ENCODE data around the gene GCC2.
"Not testable (repeated sequence)": the region's sequence is repeated elsewhere in the genome, so short reads cannot be mapped to it uniquely, and the experiment has no call there.

Gene GCC2

GRCh38 chr2:108448678-108449409 is at the start of gene GCC2:
TSS of gene GCC2 (plus strand) at chr2:108449206. CDS start at chr2:108449275, 69 bp downstream.
- DNase-seq, result peak; percentile 93 to 97

DNA sequence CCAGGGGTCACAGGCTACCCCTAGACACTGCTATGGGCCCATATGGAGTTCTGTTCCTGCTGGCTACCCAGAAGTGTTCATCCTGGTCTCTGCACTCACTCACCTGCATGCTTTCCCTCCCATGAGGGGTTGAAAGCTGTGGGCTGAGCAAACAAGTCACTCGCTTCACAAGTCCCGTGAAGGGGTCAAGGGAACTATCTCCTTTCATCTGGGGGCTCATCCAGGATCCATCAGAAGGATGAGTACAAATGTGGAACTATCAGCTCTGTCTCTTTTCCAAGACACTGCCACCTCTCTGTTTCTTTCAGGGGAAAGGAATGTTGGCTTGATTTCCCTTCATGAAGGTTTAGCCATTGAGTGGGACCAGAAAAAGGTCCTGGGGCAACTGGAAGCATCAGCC is 49.5 kb upstream of the GCC2 start:
- no peak for DNase-seq

DNA sequence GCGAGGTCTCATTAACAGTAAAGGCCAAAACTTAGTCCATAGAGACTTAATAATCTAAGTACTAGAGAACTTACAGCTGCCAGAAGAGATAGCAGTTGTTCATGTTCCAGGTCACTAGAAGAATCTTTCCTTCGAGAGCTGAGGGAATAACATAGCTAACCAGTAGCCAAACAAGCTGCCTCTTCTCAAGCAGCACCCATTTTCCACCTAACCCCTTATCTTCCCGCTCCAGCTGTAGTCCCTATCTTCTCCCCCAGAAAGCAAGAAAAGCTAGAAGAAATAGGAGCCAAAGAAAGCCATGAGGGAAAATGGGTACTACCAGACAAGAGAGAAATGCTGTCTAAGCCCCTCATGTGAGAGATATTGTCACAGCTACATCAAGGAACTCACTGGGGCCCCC is 47.2 kb upstream of the GCC2 start:
- DNase-seq, result no peak

DNA sequence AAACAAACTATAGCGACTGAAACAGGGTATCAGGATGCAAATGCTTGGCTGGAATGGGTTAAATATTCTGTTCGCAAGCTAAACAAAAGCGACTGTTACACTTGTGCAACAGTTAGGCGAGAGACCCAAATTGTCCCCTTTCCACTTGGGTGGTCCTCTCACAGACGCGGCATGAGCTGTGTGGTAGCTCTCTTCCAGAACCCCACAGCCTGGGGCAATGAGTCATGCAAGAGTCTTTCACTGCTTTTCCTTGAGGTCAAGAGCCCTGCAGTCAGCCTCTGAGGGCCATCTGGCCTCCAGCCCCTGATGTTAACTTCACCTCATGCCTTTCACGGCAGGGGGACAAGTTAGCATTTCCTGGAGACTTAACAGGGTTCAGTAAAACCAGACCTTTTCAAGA is 45.5 kb upstream of the GCC2 start:
- no peak for DNase-seq

DNA sequence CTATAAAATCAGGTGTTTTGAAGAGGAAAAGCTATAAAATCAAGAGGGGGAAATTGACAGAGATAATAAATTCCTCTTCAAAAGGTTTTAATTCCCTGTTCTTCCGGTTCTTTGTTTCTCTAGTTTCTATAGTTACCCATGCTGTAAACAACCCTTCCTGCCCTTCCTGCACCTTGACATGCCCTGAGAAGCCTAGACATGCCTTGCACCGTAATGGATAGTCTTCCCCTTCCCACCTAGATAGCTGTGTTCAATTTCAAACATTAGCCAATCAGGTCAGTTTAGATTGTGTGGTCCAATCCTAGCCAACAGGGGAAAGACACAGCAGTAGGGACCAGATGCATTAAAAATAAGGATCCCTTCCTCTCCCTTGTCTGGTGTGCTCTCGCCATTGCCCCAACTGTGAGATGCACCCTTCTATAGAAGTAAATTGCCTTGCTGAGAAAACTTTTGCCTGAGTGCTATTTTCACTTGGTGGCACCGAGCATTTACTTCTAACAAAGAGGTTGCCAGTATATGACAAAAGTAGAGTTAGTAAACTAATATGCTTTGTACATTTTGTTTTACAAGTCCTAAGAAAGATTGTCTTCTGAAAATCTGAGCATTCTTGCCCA is 44.1 kb upstream of the GCC2 start:
- no peak for DNase-seq

- DNase-seq, result no peak
Observed at GRCh38 chr2:108407864-108408729, 40.9 kb upstream of the GCC2 start.

GRCh38 chr2:108409768-108410167 is 39.2 kb upstream of the GCC2 start:
- DNase-seq, result no peak

DNA sequence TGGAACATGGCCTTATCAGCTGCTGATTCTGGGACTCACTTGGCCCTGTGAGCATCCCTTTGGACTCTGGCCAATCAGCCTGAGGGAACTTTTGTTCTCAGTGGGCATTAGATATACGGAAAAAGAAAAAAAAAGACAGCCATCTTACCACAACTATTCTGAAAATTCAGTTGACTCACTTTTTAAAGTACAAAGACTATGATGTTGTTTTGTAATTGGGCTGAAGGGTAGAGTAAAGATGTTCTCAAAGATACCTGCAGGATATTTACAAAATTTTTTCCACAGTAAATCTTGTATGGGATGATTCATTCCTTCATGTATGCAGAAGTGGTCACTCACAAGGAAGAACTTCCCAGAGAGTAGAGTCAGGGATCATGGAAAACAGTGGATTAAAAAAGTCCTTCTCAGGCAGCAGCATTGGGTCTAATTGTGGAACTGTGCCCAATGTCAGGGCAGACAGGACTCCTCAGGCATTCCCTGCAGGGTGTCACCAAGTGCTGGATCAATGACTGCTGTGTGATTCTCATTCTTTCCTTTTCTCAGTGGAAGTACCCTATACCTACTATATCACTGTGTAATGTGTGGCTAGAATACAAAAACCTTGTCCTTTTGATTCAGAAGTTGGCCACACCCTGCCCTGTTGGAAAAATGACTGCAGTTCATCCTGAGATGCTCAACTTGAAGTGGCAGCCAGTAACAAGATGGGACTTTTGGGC is 35.9 kb upstream of the GCC2 start:
- no peak for DNase-seq

DNA sequence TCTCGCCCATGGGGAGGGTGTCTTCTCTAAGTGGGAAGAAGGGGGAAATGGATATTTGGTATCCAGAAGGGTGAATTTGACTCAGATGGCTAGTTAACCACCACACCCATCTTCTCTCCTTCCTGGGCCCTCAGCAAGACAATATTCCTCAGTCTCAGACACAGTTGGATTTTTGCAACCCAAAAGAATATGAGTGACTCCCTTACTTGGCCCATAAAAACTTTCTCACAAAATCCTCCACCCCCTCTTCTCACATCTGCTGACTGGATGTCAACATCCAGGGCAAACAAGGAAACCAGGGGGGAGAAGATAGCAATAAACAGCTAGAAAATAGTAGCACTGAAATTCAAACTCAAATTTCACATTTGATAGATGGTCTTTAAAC is 35.3 kb upstream of the GCC2 start:
- no peak for DNase-seq

DNA sequence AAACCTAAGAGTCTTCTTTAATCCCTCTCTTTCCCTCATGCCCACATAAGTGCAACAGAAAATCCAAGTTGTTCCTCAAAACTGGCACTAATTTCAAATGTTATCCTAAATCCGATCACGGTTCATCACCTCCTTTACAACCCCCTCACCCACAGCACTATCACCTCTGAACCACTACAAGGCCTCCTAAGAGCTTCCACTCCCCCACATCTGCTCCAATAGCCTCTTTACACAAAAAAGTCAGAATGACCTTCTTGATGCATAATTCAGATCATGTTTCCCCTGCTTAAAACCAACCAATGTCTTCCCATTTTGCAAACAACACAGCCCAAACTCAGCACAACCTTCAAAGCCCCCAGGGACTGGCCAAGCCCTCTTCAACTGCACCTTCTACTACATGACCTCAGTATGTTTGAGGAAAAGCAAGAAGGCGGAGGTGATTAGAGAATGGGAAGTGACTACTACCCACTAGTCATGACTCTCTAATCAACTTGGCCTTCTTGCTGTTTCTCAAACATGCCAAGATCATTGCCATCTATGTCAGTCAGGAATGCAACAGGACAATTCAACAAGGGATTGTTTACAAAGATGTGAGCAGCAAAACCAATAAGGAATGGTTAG is 34.6 kb upstream of the GCC2 start:
- no peak for DNase-seq

DNA sequence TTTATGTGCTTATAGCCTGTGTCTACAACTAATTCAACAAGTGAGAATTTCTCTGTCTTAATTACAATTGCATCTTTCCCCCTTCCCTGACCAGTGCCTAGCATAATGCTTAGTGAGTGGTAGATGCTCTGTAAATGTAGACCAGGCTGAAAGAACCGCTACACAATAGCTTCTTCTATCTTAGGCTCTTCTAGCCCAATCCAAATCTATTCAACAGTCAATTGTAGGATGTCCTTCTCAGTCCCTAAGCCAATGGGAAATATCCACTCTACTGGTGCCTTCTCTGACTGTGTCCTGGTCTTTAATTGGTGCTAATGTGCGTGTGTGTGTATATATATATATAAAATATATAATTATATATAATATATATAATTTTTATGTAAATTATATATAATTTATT is 34.1 kb upstream of the GCC2 start:
- DNase-seq, result no peak

DNA sequence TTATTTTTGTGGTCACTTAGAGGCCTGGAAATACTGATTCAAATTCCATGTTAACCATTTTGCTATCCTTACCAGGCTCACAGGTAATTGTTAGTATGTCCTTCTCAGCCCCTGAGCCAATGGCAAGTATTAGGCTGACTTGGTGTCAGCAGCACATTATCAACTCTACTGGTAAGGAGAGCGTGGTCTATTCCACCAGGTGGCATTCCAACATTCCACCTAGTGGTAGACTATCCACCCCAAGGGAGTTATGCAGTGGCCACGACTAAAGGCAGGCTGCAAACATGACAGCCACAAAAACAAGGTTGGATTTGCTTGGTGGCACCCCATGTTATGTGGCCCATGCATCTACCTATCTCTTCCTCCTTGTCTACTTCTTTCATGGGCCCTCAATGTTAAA is 31.8 kb upstream of the GCC2 start:
- no peak for DNase-seq

DNA sequence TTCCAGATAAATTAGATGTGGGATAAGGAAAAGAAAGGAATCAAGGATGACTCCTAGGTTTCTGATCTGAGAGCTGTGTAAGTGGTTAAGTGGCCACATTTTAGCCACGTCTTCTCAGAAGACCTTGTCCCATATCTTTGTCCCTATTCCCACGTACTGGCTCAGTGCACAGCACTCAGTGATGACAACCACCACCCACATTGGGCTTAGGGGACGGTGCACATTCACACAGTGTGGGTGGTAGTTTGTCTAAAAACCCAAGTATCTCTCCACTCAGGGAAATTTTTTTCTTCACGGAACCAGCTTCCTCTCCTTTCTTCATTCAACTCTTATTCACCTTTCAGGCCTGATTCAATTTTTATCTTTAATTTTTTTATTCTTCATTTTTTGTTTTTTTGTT is 30.6 kb upstream of the GCC2 start:
- DNase-seq, result no peak

DNA sequence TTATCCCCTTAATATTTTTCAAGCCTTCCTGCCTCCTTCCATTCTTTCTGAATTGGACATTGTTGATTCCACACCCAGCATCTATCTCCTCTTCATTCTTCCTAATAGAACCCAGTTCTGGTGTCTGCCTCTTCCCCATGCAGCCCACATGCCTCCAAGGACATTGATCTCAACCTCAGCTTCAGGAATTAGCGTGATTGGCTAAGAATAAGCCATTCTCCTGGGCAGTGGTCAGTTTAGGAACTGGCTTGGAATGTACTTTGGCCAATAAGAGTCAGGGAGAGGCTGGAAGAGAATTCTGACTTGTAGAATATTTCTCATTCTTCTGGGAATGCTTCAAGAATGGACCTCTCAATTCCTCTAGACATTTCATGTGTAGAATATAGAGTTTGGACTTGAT is 25.9 kb upstream of the GCC2 start:
- no peak for DNase-seq

DNA sequence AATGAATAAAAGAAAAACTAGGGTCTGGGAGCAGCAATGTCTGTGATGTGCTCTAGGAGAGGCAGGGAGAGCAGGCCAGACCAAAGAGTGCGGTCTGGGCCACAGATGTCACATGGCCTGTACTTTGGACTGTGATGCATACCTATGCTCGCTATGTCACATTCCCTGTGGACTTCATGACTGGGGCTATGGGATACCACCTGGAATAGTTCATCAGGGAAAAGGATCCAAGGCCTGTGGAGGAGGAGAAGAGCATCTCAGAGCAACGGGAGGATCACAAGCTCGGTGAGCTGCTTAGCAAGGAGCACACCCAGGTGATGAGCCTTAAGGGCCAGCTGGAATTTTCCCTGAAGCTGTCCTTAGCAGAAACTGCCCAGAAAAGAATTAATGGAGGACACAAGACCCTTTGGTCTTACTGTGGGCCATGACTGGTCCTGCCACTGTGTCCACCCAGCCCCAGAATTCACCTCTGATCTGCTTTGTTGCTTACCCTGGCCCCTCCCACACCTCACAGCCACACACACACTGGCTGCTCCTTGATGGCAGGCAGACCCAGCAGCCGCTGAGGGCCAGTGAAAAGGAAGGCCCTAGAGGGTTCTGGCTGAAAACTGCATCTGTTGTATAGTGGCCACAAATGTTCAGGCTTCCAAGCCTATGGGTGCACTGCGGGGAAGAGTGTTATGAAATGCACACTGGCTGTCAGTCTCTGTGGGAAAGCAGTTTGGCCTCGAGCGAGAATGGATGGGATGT is 25.3 kb upstream of the GCC2 start:
- DNase-seq, result no peak

GRCh38 chr2:108428286-108429009 is 20.6 kb upstream of the GCC2 start:
- DNase-seq, result no peak

DNA sequence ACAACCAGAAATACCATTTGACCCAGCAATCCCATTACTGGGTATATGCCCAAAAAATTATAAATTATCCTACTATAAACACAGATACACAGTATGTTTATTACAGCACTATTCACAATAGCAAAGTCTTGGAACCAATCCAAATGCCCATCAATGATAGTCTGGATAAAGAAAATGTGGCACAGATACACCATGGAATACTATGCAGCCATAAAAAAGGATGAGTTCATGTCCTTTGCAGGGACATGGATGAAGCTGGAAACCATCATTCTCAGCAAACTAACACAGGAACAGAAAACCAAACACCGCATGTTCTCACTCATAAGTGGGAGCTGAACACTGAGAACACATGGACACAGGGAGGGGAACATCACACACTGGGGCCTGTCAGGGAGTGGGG is 13.4 kb upstream of the GCC2 start:
- not testable (repeated sequence) for DNase-seq

DNA sequence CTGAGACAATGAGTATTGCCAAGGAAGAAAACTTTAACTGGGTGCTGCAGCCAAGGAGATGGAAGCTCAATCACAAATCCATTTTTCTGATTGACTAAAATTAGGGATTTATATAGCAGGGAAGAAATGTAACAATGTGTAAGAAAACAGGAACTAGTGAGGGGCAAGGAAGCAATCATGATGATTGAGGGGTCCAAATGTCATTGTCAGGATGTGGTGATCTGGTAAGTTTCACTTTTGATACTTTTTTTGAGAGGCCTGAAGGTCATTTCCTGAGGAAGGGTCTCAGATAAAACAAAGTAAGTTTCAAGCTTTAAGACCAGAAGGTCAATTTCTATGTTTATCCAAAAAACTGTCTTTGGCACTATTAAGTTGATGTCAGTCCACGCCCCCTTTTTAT is 12.0 kb upstream of the GCC2 start:
- DNase-seq, result no peak

DNA sequence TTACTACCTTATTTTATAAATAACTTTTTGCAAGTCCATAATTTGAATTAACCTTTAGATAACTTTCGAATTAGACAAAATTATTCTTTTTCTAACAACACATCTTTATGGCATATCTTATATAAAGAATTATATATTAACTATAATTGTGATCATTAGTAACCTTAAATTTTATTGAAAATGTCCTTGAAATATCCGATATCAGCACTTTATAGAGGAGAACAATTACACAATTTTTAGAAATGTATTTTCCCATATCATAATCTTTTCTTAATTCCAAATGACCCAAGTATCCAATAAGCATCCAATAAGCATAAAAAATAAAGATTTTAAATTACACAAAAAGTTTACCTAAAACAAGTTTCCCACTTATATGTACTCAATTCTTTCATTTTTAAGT is 7.3 kb upstream of the GCC2 start:
- DNase-seq, result no peak

- DNase-seq, result no peak
Observed at GRCh38 chr2:108444941-108445840, 3.8 kb upstream of the GCC2 start.

Data from activated T-cell treated with anti-CD3 and anti-CD28 coated beads, Interleukin-2, amount 50 U/mL, for 48 hours (primary cell).